Activated CD8-positive, alpha-beta memory T cell treated with anti-CD3 and anti-CD28 coated beads for 1 hour (primary cell): Measurements from ENCODE around the gene TOPORS.
"Not testable (repeated sequence)": the region's sequence is repeated elsewhere in the genome, so short reads cannot be mapped to it uniquely, and the experiment has no call there.

Source experiments
- DNase-seq, 2 donors: peaks; one replicate each; pipeline ENCODE4 v3.0.0-alpha.2; 2020; ENCODE audit warnings: low read depth in 1 of 2; ENCODE audit errors: extremely low read depth in 1 of 2

The TOPORS gene

DNA sequence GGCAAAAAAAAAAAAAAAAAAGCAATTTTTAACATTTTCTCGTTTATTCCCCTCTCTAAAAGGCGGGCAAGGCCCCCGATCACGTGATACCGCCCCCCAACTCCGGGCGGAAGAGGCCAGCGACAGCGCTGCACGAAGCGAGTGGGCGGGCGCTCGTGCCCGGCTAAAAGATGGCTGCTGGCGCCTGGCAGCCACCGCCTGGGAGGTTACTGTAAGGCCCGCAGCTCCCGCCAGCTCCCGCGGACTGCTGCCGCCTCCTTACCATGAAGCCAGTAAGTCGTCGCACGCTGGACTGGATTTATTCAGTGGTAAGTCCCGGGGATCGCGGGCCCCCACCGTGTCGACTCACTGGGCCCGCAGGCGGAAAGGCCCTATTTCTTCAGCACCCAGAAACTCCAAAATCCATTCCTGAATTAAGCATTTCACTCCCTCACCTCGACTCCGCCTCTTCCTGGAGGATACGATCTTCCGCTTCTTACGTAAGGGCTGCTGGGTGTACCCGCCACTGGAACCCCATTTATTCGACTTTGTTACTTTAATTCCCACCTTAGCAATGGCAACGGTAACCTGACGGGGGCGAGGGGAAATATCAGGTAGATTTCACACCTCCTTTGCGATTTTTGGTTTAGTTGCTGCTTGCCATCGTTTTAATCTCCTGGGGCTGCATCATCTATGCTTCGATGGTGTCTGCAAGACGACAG lies at the start of gene TOPORS, which contains the start of gene SMIM27:
TOPORS (minus strand) TSS at position 415 of the 701 bp plus-strand sequence; CDS start at position 265, 150 bp downstream.
SMIM27 (plus strand) TSS at position 156 of the 701 bp plus-strand sequence; CDS start at position 264, 108 bp downstream.
- peak; percentile 78 to 87 for DNase-seq

DNA sequence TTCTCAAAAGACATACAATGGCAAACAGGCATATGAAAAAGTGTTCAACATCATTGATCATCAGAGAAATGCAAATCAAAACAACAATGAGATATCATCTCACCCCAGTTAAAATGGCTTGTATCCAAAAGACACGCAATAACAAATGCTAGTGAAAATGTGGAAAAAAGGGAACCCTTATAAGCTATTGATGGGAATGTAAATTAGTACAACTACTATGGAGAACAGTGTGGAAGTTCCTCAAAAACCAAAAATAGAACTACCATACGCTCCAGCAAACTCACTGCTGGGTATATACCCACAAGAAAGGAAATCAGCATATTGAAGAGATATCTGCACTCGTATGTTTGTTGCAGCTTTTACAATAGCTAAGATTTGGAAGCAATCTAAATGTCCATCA lies 46.6 kb upstream of the TOPORS start:
- not testable (repeated sequence) for DNase-seq

DNA sequence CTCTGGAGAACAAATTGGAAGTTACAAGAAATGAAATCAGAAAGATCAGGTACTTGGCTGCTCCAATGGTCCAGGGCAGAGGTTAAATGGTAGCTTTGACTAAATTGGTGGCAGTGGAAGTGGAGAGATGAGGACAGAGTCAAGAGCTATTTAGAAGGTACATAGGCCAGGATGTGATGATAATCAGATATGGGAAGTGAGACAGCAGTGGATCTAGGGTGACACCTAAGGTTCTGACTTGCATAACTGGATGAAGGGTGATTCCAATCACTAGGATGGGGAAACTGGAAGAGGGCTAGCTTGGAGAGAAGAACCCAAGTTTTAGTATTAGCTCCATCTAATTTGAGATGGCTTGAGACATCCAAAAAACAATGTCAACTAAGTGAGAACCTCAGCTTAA lies 44.5 kb upstream of the TOPORS start:
- no peak for DNase-seq

DNA sequence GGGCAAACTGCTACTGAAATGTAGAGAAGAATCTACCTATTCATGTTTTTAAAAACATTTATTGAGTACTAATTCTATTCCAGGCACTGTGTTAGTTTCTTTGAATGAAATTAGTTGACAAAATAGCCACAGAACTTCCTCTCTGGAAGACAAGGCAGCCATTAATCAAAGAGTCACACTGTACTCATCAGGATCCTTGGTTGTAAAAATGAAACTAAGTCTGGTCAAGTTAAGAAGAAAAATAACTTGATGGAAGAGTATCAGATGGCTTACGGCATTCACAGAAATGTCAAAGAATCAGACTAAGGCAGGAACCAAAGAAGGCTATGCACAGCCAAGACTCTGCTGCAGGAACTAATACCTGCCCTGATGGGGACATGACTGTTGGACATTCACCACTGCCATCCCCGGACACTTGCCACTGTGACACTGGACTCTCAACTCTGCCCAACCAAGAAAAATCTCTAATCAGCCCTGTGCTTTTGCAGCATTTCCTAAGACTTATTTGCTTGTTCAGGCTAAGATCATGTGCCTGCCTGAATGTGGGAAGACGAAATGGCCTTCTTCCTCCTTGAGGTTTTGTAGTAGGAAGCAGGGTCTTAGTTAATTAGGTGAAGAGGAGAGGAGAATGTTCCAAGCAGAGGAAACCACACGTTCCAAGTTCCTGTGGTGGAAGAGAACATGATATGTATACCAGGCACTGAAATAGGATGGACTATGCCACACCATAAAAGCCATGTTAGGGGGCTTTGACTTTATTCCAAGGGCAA lies 43.9 kb upstream of the TOPORS start:
- no peak for DNase-seq

DNA sequence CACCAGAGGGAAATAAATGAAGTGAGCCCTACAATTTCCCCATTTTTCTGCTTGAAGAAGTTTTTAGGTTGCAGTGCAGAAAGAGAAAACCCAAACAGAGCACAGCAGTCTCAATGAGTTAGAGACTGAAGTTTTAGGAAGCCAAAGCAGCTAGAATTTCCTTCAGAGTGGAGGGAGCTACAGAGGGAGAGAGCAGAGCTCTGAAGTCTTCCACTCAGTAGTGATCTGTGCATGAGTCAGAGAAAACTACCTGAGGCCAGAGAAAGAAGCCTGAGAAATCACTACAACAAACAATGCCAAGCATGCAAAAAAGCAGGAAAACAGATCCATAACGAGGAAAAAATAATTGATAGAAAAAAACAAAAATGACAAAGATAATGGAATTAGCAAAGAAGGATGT lies 38.5 kb upstream of the TOPORS start:
- DNase-seq: no peak

DNA sequence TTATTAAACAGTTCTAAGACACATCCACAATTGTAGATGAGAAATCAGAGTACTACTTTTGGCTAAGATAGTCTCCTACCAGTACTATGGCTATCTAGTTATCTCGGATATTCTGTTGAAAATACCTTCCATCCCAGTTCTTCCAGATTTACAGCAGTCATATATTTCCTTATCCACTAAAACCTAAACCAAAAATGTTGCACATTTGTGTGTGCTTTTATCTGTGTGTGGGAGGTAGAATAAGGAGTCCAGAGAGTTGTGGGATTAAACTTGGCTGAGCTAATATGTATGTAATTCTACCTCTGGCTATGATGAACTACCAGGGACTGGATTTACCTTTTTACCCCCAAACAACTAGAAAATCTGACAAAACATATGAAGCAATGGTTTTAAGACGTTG lies 38.1 kb upstream of the TOPORS start:
- no peak for DNase-seq

DNA sequence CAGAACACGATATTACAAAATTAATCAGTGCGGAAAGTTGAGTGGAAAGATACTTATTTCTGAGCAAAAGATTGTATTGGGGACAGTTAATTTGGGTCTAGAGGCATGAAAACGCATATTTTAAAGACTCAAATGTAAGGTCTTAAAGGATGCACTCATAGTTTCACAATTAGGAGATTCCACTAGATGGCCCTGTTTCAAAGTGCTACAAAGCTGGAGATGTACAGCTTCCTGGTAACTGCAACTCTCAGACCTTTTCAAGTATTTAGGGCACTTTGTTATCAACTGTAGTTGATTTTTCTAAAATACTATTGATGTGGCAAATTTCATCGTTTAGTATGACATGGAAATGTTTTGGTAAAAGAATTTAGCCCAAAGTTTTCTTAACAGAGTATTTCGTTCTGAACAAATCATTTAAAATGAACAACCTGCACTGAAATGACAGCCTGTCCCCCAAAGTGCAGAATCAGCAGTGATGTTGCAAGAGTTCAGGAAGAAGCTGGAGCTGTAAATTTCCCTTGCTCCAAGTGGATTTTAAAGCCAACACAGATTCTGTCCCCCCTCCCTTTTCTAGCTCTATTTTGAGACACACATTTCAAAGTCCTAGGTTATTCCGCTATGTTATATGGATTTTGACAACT lies 36.8 kb upstream of the TOPORS start:
- no peak for DNase-seq

DNA sequence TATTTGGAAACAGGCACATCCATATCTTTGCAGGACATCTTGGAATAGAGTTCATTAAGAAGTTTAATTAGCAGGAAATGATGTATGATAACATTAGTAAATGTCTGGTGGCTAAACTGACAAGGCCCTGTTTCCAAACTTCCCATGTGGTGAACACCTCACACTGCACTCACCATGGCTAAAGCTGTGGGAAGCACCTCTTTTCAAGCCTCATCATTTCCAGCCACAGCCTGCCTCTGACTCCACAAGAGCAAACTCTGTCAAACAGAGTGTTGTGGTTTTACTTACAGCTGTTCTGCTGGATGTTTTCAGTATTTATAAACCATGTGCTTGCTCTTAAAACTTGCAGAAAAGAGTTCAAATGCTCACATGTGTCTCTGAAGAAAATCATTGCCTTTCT lies 35.5 kb upstream of the TOPORS start:
- DNase-seq: no peak

DNA sequence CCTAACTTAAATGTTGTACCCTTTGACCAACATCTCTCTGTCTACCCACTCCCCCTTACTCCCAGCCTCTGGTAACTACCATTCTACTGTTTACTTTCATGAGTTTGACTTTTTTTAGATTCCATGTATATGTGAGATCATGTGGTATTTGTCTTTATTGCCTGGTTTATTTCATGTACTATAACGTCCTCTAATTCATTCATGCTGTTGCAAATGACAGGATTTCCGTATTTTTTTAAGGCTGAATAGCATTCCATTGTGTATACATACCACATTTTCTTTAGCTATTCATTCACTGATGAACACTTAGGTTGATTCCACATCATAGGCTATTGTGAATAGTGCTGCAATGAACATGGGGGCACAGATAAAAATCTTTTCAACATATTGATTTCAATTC lies 32.4 kb upstream of the TOPORS start:
- DNase-seq: no peak

DNA sequence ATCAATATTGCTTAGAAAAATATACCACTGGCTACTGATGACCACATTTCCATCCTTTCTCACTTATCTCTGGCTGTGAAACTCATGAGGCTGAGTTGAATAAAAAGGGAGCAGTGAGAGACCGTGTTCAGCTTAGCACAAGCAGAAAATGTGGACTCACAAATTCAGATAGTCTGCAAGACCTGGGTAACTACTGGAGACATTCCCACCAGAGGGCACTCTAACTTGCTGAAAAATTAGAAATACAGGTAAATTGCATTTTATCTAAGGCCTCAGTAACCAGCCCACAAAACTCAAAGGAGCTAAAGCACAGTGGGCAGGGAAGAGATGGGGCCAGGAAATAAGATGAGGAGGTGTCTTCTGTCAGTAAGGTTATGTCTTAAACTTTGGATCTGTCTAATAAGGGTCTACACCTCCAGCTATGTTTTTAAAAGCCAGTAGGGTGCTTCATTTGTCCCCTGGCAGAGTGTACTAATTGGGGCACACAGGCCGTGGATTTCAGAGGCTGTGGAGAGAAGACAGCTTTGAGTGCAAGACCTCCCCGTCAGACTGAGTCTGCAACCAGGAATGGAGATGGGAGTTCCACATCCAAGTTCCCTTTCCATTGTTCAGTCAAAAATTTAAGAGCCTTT lies 29.2 kb upstream of the TOPORS start:
- DNase-seq: peak in 1 of 2 donors; percentile 4

DNA sequence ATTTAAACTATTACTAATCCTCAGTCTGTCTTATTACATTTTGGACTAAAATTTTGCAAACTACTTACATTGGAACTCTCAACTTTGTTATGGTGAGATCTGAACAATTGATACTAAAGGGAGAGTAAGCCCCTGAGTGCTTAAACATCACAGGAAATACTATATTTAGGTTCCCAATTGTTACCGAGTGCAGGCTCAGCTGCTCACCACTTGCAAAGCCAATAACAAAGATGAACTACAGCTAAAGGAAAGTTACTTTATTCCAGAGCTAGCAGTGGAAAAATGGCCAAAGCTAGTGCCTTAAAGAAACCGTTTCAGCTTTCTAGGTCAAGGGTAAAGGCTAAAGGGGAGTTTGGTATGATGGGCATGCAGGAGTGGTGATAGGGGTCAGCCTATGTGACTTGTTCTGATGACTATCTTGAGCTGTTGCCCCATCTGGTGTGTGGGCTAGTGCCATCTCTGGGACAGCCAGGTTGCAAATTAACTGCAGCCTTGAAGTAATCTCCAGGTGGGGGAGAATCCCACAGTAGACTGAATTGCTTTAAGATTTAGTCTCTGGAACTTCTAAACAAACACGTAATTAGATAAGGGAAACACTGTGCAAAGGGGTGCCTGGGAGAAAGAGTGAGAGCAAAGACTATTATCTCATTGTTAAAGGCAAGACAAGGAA lies 28.4 kb upstream of the TOPORS start:
- DNase-seq: no peak

DNA sequence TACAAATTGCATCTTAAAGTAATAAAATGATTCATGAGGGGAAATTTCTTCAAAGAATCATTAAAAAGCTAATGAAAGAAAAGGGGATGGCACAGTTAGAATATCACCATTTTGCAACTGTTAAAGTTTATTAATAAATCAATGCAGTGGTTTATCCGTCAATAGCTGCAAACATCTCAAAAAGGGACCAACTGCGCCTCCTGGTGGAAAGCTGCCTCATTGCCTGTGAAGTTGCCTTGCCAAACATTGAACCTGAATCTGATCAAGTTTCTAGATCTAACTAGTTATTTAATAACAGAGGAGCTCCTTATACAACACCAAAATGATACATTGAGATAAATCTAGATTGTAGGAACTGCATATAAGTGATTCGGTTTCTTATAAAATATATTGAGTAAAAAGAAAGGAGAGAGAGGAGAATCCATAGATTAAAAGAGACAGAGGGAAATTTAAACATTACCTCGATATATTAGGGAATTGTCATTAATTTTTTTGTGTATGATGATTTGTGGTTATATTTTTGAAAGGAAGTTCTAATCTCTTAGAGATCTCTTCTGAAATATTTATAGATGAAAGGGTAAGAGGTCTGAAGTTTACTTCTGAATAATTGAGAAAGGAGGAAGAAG lies 27.4 kb upstream of the TOPORS start:
- peak; percentile 49 to 64 for DNase-seq

DNA sequence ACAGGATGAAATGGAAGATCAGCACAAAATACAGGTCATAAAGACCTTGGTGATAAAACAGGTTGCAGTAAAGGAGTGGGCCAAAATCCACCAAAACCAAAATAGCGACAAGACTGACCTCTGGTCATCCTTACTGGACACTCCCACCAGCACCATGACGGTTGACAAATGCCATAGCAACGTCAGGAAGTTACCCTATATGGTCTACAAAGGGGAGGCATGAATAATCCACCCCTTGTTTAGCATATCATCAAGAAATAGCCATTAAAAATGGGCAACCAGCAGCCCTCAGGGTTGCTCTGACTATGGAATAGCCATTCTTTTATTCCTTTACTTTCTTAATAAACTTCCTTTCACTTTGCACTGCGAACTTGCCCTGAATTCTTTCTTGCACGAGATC lies 26.6 kb upstream of the TOPORS start:
- DNase-seq: no peak

DNA sequence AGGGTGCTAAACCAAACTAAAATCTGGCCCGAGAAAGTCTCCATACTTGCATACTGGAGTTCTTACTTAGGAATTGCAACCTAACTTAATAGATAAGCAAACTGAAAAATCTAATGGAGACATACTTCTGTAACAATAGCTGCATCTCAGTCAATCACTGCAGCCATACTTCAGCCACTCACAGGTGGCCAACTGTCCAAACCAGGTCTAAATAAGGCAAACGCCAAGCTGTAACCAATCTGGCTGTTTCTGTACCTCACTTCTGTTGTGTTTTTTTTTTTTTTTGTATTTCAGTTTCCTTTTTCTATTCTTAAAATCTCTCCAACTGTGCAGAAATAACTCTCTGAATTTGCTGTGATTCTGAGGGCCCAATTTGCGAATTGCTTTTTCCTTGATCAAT lies 24.9 kb upstream of the TOPORS start:
- DNase-seq: no peak

DNA sequence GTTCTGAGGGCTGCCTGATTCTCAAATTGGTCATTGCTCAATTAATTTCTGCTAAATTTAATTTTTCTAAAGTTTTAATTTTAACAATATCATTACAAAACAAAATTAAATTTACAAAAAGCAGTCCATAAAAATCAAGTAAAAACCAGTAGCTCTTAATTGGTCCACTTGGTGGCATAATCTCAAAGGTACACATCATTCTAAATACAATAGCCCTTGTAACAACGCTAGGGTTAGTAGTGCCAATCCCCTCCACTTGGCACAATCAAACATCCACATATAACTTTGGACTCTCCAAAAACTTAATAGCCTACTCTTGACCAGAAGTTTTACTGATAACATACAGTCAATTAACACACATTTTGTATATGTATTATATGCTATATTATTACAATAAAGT lies 22.5 kb upstream of the TOPORS start:
- no peak for DNase-seq

DNA sequence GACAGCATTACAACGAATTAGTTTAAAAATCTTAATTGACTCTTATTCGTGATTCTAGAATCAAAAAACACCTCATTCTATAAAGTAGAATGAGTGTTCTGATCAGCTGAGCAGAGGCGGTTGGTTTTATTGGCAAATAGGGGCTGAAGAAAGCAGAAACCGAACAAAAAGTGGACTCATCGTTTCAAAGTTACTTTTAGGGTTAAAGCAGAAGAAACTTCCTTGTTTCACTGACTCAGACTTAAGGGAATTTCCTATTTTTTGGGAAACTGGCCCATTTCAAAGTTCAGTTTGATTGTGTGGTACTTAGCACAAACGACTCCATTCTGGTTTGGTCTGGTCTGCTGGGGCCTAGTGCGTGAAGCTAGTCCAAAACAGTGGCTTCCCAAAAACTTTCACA lies 21.4 kb upstream of the TOPORS start:
- no peak for DNase-seq

DNA sequence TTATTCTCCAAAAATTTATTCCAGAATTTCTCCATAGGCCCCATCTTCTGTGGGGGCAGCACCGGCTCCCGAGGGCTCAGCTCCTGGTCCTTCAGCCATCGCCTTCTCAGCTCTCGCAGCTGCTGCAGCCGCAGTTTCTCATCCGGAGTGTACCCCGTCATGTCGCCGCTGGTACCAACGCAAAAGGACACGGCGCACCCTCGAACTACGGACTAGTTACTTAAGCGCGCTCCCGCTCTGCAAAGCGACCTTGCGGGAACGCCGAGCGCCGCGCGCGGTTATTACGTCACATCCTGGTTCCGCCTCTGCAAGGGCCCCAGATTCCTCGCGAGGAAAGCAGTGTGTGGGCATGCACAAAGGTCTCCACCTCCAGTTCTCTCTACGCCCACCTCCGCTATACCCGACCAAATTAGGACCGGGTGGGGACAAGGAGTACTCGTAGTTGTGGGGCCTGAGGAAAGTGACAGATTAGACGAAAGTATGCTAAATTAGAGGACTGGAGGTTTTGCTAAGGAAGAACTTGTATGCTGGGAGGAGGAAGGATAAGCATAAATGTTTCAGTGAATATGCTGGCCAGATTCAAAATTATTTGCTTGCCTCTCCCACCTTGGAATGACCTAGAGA lies 20.6 kb upstream of the TOPORS start, which contains the start of gene NDUFB6:
NDUFB6 (minus strand) TSS at position 260 of the 624 bp plus-strand sequence; CDS start at position 161, 99 bp downstream.
- DNase-seq: peak; percentile 91 to 97

DNA sequence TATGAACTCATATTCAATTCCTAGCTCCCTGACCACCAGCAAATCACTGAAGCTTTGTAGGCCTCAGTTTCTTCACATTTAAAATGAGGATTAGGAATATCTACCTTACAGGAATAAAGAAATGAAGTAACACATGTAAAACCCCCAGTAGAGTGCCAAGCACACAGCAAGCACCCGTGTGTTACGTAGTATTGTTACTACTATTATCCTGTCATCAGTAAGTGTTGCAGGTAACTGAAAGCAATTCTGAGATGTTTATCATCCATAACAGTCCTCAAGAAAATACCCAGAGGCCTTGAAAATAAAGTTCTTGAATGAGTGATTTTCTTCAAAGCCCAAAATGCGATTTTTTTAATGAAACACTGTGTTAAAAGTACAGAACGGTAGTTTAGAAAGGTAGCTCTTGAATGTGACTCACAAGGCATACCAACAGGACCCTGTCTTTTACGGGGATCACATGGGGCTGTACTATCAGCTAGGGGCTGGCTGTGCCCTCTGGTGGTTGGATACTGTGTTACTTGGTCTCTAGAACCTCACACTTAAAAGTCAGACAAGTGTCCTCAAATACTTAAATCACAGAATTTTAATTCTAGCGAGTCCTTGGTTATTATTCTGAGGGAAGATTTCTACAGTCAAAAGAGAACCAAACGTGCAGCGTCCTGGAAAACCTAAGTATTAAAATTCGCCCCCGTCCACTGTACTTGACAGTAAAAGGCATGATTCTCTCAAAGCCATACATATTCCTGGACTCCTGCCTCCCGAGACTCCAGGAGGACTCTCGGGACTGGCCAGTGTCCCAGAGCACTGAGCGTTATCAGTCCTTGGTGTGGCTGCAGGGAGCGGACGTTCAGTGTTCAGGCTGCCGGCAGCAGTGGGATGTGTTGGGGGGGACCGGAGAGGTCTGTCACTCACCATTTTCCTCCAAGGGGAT lies 19.8 kb upstream of the TOPORS start:
- DNase-seq: peak; percentile 56 to 60

DNA sequence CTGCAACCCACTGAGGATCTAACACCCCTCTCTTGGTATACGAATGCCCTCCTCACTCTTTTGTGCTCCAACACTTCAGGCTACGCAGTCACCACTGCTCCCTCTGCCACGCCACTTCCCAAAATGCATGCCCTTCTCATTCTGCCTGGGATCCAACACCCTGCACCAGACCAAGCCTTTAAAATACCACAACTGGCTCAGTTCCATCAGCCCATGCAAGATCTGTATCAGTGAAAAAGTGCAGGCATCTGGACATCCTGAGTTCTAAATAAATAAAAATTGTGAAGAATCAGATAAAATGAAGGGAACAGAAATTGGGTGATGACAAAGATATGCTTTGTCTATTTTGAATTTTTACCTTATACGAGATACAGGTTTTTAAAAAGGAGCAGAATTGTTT lies 17.9 kb upstream of the TOPORS start:
- DNase-seq: no peak
